ENCODE data around the gene RPS16. TPM values are rescaled to one million over a fixed set of nuclear protein-coding genes. Genes with fewer than 3 reads are reported as not detected.
A peak's percentile ranks its signal among the peaks of the same experiment; 100 is the strongest.
"Not testable (repeated sequence)": the region's sequence is repeated elsewhere in the genome, so short reads cannot be mapped to it uniquely, and the experiment has no call there.

RPS16 gene
- total and polyA plus RNA-seq, 12 donors = 229 to 2,033 (median 1,202) TPM

GRCh38 chr19:39481676-39482075, 45.9 kb upstream of the RPS16 start:
- Histone ChIP-seq H3K27me3 (no peaks in the 10 kb centered on the region), H3K4me1 (replicated peaks in 1 of 2) (peaks cover 8 to 18% of the 10 kb centered on the region in 2 donors), H3K36me3 (replicated peaks in 1 of 2) (peaks cover 0 to 3% of the 10 kb centered on the region in 2 donors), H3K4me3 (peak overlapping the region in 2 of 4 donors; percentile 87 to 93), H3K27ac (no peak overlapping the region), H3K9me3 (replicated peaks in 1 of 3) (no peaks in the 10 kb centered on the region)
- intact Hi-C loops (cut with DNase I) = no loop called here
- DNase-seq = no peak
- TF ChIP-seq POLR2A (IDR thresholded peaks at IDR 0.05) (no peak), CTCF (IDR thresholded peaks at IDR 0.05) (no peak)
- 60 to 78% (median 72%) methylated on average over 11 of the region's 11 CpGs for WGBS, 4 donors

- no peaks in the 10 kb centered on the region for H3K9me3 ChIP-seq (replicated peaks in 1 of 3)
- no peak for DNase-seq
- peaks cover 8 to 18% of the 10 kb centered on the region in 2 donors for H3K4me1 ChIP-seq (replicated peaks in 1 of 2)
- 0 to 2% (median 2%) methylated on average over 8 to 12 of the region's 12 CpGs for WGBS, 4 donors
- peak overlapping the region in 3 of 5 donors; percentile 52 to 85 (median 78) for H3K27ac ChIP-seq
- H3K4me3 ChIP-seq = peak overlapping the region; percentile 36 to 93 (median 82)
- TF ChIP-seq POLR2A (IDR thresholded peaks at IDR 0.05) = no peak
- intact Hi-C loops (cut with DNase I) = no loop called here
- H3K27me3 ChIP-seq = no peaks in the 10 kb centered on the region
- H3K36me3 ChIP-seq (replicated peaks in 1 of 2) = peaks cover 0 to 5% of the 10 kb centered on the region in 2 donors
Observed at GRCh38 chr19:39481229-39481545, 45.4 kb upstream of the RPS16 start.

GRCh38 chr19:39480337-39481228, 44.8 kb upstream of the RPS16 start, which contains the start of gene TIMM50:
Gene TIMM50, plus strand, starts transcription at chr19:39480838. Its CDS starts 16 bp downstream, at chr19:39480854.
- no peak for TF ChIP-seq CTCF (IDR thresholded peaks at IDR 0.05)
- peak in 1 of 2 donors; percentile 50 for TF ChIP-seq POLR2A (IDR thresholded peaks at IDR 0.05)
- Histone ChIP-seq H3K9me3 (replicated peaks in 1 of 3) (no peaks in the 10 kb centered on the region), H3K36me3 (replicated peaks in 1 of 2) (peaks cover 0 to 12% of the 10 kb centered on the region in 2 donors), H3K4me1 (replicated peaks in 1 of 2) (peaks cover 8 to 18% of the 10 kb centered on the region in 2 donors), H3K4me3 (peak within 1 kb of the TSS; percentile 36 to 93 (median 82)), H3K27me3 (no peaks in the 10 kb centered on the region), H3K27ac (peak within 1 kb of the TSS in 4 of 5 donors; percentile 3 to 85 (median 65))
- 1 to 2% (median 1%) methylated on average over 6 to 62 of the region's 62 CpGs for WGBS, 4 donors
- intact Hi-C loops (cut with DNase I) = no loop called here
- peak; percentile 98 to 99 (median 98) for DNase-seq

GRCh38 chr19:39479916-39480315, 44.2 kb upstream of the RPS16 start:
- no peaks in the 10 kb centered on the region for H3K9me3 ChIP-seq (replicated peaks in 1 of 3)
- H3K27ac ChIP-seq = peak overlapping the region in 4 of 5 donors; percentile 3 to 85 (median 65)
- WGBS, 4 donors = 52 to 57% (median 54%) methylated on average over 10 of the region's 10 CpGs
- TF ChIP-seq POLR2A (IDR thresholded peaks at IDR 0.05) (no peak), CTCF (IDR thresholded peaks at IDR 0.05) (no peak)
- DNase-seq = no peak
- intact Hi-C loops (cut with DNase I) = loop anchor here in 1 of 2 donors (10.0 kb wide), 1 partner anchor 55 kb away; the partner anchor contains the start of gene EID2B
- peak overlapping the region in 1 of 4 donors; percentile 87 for H3K4me3 ChIP-seq
- peaks cover 8 to 18% of the 10 kb centered on the region in 2 donors for H3K4me1 ChIP-seq (replicated peaks in 1 of 2)
- H3K27me3 ChIP-seq = no peaks in the 10 kb centered on the region
- peaks cover 0 to 18% of the 10 kb centered on the region in 2 donors for H3K36me3 ChIP-seq (replicated peaks in 1 of 2)

GRCh38 chr19:39479319-39479801, 43.6 kb upstream of the RPS16 start:
- peak overlapping the region in 1 of 5 donors; percentile 85 for H3K27ac ChIP-seq

More at GRCh38 chr19:39479319-39479801, 43.6 kb upstream of the RPS16 start:
- DNase-seq; H3K4me3 ChIP-seq; H3K9me3 ChIP-seq (replicated peaks in 1 of 3); H3K27me3 ChIP-seq: not testable (repeated sequence)
- 77 to 85% (median 83%) methylated on average over 11 of the region's 11 CpGs for WGBS, 4 donors
- intact Hi-C loops (cut with DNase I) = loop anchor here in 1 of 2 donors (10.0 kb wide), 1 partner anchor 55 kb away; the partner anchor contains the start of gene EID2B
- Histone ChIP-seq H3K4me1 (replicated peaks in 1 of 2) (peaks cover 8 to 18% of the 10 kb centered on the region in 2 donors), H3K36me3 (replicated peaks in 1 of 2) (peaks cover 0 to 24% of the 10 kb centered on the region in 2 donors)
